ENCODE data around the gene ZNF521. TPM values are rescaled to one million over a fixed set of nuclear protein-coding genes. Genes with fewer than 3 reads are reported as not detected.
"Not testable (repeated sequence)": the region's sequence is repeated elsewhere in the genome, so short reads cannot be mapped to it uniquely, and the experiment has no call there.

The ZNF521 gene
- polyA plus RNA-seq, 3 donors, result 0.07 to 0.20 TPM; not detected in 1

- no peak overlapping the region for H3K4me2 ChIP-seq (replicated peaks; ENCODE audit: extremely low read depth, low read length, poor library complexity, severe bottlenecking)
- no peaks in the 10 kb centered on the region for H3K79me2 ChIP-seq (ENCODE audit: insufficient read depth, low read length)
- intact Hi-C loops (cut with micrococcal nuclease), result no loop called here
- H3K4me1 ChIP-seq (ENCODE audit: control insufficient read depth in 1 of 2, insufficient read depth in 2 of 2, low read length in 2 of 2), result no peaks in the 10 kb centered on the region
- Mint-ChIP-seq H3K4me3 (no peak overlapping the region), H3K9me3 (peaks cover 0 to 5% (median 0%) of the 10 kb centered on the region in 7 donors), H3K27me3 (ENCODE audit: low read depth in 3 of 3) (peaks cover 0 to 2% (median 0%) of the 10 kb centered on the region in 3 donors), H3K4me1 (peaks cover 2% of the 10 kb centered on the region), H3K27ac (no peak overlapping the region), H3K36me3 (no peaks in the 10 kb centered on the region)
- 93% methylated on average over 5 of the region's 11 CpGs for WGBS (ENCODE audit: insufficient coverage)
- H3K4me3 ChIP-seq (replicated peaks in 1 of 3; ENCODE audit: low read depth in 2 of 3, low read length in 3 of 3), result no peak overlapping the region
- H3K27me3 ChIP-seq (ENCODE audit: control insufficient read depth in 2 of 2, insufficient read depth in 2 of 2, low read length in 2 of 2), result no peaks in the 10 kb centered on the region
- H3K9ac ChIP-seq (ENCODE audit: insufficient read depth, low read length, poor library complexity, severe bottlenecking), result no peak overlapping the region
- no peak for DNase-seq
- H3K36me3 ChIP-seq (replicated peaks in 1 of 2; ENCODE audit: control insufficient read depth in 1 of 2, insufficient read depth in 2 of 2, low read length in 2 of 2), result no peaks in the 10 kb centered on the region
- TF ChIP-seq CTCF (IDR thresholded peaks at IDR 0.05), result no peak
- no peaks in the 10 kb centered on the region for H4K20me1 ChIP-seq (ENCODE audit: insufficient read depth, low read length)
- H3K9me3 ChIP-seq (replicated peaks in 1 of 2; ENCODE audit: control insufficient read depth in 1 of 2, insufficient read depth in 1 of 2, low read length in 2 of 2), result no peaks in the 10 kb centered on the region
- H2AFZ ChIP-seq (ENCODE audit: insufficient read depth, low read depth, low read length, poor library complexity, severe bottlenecking), result no peak overlapping the region
- H3K27ac ChIP-seq (ENCODE audit: low read depth in 1 of 2, low read length in 2 of 2), result no peak overlapping the region
Measured at GRCh38 chr18:25275412-25276001, 76.5 kb downstream of the ZNF521 start.

- H2AFZ ChIP-seq (ENCODE audit: insufficient read depth, low read depth, low read length, poor library complexity, severe bottlenecking), result no peak overlapping the region
- no peak for DNase-seq
- Mint-ChIP-seq H3K27me3 (ENCODE audit: low read depth in 3 of 3) (peaks cover 0 to 2% (median 0%) of the 10 kb centered on the region in 3 donors), H3K4me1 (no peaks in the 10 kb centered on the region), H3K36me3 (no peaks in the 10 kb centered on the region), H3K27ac (no peak overlapping the region), H3K4me3 (no peak overlapping the region), H3K9me3 (peaks cover 0 to 5% (median 0%) of the 10 kb centered on the region in 7 donors)
- WGBS (ENCODE audit: insufficient coverage), result no CpG with 5 or more reads among the region's 4 CpGs
- H3K27ac ChIP-seq (ENCODE audit: low read depth in 1 of 2, low read length in 2 of 2), result no peak overlapping the region
- no peak overlapping the region for H3K4me3 ChIP-seq (replicated peaks in 1 of 3; ENCODE audit: low read depth in 2 of 3, low read length in 3 of 3)
- H3K27me3 ChIP-seq (ENCODE audit: control insufficient read depth in 2 of 2, insufficient read depth in 2 of 2, low read length in 2 of 2), result no peaks in the 10 kb centered on the region
- H3K4me1 ChIP-seq (ENCODE audit: control insufficient read depth in 1 of 2, insufficient read depth in 2 of 2, low read length in 2 of 2), result no peaks in the 10 kb centered on the region
- no peak overlapping the region for H3K9ac ChIP-seq (ENCODE audit: insufficient read depth, low read length, poor library complexity, severe bottlenecking)
- H3K9me3 ChIP-seq (replicated peaks in 1 of 2; ENCODE audit: control insufficient read depth in 1 of 2, insufficient read depth in 1 of 2, low read length in 2 of 2), result no peaks in the 10 kb centered on the region
- no peaks in the 10 kb centered on the region for H3K36me3 ChIP-seq (replicated peaks in 1 of 2; ENCODE audit: control insufficient read depth in 1 of 2, insufficient read depth in 2 of 2, low read length in 2 of 2)
- intact Hi-C loops (cut with micrococcal nuclease), result no loop called here
- H3K79me2 ChIP-seq (ENCODE audit: insufficient read depth, low read length), result no peaks in the 10 kb centered on the region
- no peaks in the 10 kb centered on the region for H4K20me1 ChIP-seq (ENCODE audit: insufficient read depth, low read length)
- no peak overlapping the region for H3K4me2 ChIP-seq (replicated peaks; ENCODE audit: extremely low read depth, low read length, poor library complexity, severe bottlenecking)
- no peak for TF ChIP-seq CTCF (IDR thresholded peaks at IDR 0.05)
Measured at GRCh38 chr18:25274926-25275325, 77.0 kb downstream of the ZNF521 start.

- H3K9me3 Mint-ChIP-seq; H3K4me2 ChIP-seq (replicated peaks; ENCODE audit: extremely low read depth, low read length, poor library complexity, severe bottlenecking); H3K27me3 ChIP-seq (ENCODE audit: control insufficient read depth in 2 of 2, insufficient read depth in 2 of 2, low read length in 2 of 2); H3K4me3 Mint-ChIP-seq; H3K4me1 Mint-ChIP-seq; DNase-seq; H3K4me1 ChIP-seq (ENCODE audit: control insufficient read depth in 1 of 2, insufficient read depth in 2 of 2, low read length in 2 of 2); H3K79me2 ChIP-seq (ENCODE audit: insufficient read depth, low read length); H2AFZ ChIP-seq (ENCODE audit: insufficient read depth, low read depth, low read length, poor library complexity, severe bottlenecking); intact Hi-C loops (cut with micrococcal nuclease); H3K9ac ChIP-seq (ENCODE audit: insufficient read depth, low read length, poor library complexity, severe bottlenecking); H3K36me3 Mint-ChIP-seq; H3K27me3 Mint-ChIP-seq (ENCODE audit: low read depth in 3 of 3); H4K20me1 ChIP-seq (ENCODE audit: insufficient read depth, low read length); H3K27ac ChIP-seq (ENCODE audit: low read depth in 1 of 2, low read length in 2 of 2); H3K36me3 ChIP-seq (replicated peaks in 1 of 2; ENCODE audit: control insufficient read depth in 1 of 2, insufficient read depth in 2 of 2, low read length in 2 of 2); H3K27ac Mint-ChIP-seq; H3K9me3 ChIP-seq (replicated peaks in 1 of 2; ENCODE audit: control insufficient read depth in 1 of 2, insufficient read depth in 1 of 2, low read length in 2 of 2); H3K4me3 ChIP-seq (replicated peaks in 1 of 3; ENCODE audit: low read depth in 2 of 3, low read length in 3 of 3): not testable (repeated sequence)
- no CpG with 5 or more reads among the region's 12 CpGs for WGBS (ENCODE audit: insufficient coverage)
Measured at GRCh38 chr18:25266931-25267527, 84.9 kb downstream of the ZNF521 start.

Data from CD14-positive monocyte (primary cell).